Stimulated activated CD4-positive, alpha-beta T cell treated with anti-CD3 and anti-CD28 coated beads, Interleukin-2, amount 100 ng/mL, for 24 hours (primary cell): Measurements from ENCODE around the gene ACIN1.

Source experiments
- DNase-seq, 2 donors: peaks; one replicate each; pipeline ENCODE4 v3.0.0-alpha.2; 2020

The ACIN1 gene

DNA sequence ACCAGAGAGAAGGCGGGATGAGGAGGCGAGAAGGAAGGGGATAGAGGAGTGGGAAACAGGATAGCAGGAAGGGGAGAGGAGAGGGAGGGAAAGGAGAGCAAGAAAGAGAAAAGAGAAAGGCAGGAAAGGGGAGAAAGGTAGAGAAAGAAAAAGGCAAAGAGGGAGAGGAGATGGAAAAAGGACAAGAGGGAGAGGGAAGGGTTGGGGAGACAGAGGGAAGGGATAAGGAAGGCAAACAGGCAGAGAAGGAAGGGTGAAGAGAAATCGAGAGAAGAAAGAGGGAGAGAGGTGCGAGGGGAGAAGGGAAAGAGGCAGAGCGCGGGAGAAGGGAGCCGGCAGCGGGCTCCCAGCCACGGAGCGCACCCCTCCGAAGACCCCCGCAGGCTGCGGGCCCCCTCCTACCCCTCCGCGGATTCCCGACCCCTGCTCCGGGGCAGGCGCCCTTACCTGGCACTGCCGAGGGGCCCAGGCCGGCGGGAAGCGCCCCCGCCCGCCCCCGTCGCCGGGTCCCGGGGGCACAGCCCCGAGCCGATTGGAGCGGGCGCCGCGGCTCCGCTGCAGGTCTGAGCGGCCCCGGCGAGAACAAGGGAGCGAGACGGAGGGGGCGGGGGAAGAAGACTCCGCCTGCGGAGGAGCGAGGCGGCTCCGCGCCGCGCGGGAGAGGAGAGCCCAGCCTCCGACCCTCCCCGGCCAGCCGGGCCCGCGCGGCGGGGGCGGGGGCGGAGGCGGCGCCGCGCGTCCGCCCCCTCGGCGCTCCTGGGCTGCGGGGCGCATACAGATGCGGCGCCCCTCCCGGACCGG is 37.8 kb downstream of the ACIN1 start, which contains the start of gene CDH24:
Gene CDH24, minus strand, starts transcription at position 565 of the 801 bp plus-strand sequence. CDS start 1,787 bp downstream, outside the sequence.
- DNase-seq: peak; percentile 69 to 78

DNA sequence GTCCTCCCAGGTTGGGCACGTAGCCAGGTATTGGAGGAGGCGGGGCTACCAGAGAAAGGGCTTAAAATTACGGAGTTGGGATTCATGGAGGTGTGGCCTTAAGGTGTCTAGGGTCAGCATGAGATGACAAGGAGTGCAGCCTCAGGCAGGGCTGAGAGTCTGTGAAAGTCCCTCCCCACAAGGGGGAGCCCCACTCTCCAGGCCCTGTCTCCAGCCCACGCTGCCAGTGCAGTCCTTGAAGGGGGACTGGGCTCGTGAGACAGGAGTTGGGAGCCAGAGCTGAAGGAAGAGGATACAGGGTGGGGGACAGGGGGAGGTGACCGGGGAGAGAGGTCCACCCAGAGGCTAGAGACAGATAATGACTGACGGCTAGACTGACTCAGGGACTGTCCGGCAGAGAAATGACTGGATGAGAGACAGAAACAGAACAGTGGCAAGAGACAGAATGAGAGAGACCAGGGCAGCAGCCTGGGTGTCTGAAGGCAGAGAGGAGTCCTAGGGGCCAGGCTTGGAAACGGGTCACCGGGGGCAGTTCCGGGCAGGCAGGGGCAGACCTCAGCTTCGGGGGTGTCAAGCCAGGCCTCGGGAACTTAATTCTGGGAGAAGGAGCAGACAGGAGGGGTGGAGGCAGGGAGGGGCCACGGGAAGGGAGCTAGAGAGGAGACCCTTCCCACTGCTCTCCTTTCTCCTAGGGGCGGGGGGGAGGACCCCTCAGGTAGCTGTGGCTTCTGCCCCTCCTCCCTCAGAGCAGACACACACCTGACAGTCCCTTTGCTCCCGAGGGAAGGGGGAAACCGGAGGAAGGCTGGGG is 38.6 kb downstream of the ACIN1 start:
- peak; percentile 72 to 74 for DNase-seq

DNA sequence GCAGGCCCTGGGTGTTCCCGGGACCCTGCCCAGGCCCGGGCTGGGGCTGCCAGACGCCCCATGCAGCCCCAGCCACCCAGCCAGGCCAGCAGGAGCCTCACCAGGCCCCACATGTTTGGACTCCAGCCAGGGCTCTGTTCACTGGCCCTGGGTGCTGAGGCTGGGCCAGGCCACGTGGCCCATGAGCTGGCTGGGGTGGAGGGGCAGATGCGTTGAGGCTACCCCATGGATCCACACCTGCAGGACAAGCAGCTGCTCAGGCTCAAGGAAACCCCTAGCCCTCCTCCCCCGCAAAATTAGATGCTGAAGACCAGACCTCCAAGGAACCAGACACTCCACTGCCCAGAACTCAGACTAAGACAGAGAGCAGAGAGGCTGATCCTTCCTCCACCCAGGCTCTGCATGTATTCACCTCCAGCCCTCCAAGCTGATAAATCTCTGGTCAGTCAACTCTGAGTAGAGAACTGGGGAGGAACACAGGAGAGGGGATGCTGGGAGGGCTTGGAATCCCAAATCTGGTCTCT is 39.3 kb downstream of the ACIN1 start:
- DNase-seq: no peak

DNA sequence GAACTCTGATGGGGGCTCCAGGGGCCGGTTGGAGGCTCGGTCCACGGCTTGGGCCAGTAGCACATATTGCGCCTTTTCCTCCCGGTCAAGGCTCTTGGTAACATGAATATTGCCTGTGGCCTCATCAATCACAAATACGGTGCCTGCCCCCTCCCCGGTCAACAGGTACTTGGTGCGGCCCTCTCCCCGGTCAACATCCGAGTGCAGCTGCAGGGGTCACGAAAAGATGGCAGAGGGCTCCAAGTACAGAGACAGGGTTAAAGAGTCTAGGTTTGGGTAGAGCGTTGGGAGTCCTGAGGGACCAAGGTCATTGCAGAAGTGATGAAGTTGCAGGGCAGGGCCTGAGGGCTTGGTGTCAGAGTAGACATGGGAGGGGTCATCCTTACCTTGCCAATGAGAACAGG is 39.8 kb downstream of the ACIN1 start:
- DNase-seq: no peak

DNA sequence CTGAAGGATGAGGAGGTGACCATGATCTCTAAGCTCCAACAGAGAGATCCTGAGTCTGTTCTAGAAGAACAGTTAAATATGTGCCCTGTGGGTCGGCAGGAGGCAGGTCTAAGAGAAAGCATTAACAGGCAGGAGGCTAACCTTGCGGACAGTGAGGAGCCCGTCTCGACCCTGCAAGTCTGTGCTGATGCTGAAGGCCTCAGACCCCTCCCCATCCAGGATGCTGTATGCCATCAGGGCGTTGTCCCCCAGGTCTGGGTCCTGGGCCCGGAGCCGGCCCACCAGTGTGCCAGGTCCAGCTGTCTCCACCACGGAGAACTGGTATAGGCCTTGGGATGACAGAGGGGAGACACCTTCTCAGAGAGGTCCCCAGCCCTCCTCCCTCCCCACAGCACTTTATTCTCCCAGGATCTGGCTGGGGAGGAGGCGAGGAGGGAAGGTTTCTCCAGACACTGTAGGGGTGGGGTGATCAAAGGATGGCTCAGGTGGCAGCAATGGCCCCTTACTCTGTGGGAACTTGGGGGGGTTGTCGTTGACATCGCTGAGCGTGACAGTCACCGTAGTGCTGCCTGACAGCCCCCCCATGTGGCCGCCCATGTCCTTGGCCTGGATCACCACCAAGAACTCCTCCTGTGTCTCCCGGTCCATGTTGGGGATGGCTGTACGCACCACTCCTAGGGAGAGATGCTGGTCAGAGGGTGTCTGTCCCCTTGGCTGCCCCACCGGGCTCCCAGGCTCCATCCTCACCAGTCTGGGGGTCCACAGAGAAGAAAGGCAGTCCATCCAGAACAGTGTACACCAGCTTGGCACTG is 40.7 kb downstream of the ACIN1 start:
- peak; percentile 38 to 50 for DNase-seq

GRCh38 chr14:23053426-23053825 is 41.5 kb downstream of the ACIN1 start:
- DNase-seq: no peak

DNA sequence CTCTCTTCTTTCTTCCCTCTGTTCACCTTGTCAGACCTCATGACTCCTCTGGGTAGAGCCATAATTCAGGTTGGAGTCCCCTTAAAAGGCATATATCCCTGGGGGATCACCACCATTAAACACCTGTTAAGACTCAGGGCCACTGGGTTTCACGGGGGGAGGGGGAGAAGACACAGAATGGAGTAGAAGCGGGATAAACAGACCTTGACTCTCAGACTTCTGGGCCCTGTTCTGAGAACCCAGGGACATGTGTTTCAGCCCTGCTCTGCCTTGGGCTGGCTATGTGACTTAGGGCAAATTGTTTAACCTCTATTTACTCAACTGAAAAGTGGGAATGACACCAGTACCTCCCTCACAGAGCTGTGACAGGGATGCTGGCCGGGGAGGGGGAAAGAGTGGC is 42.3 kb downstream of the ACIN1 start:
- no peak for DNase-seq

GRCh38 chr14:23052182-23052623 is 42.7 kb downstream of the ACIN1 start:
- DNase-seq: no peak

DNA sequence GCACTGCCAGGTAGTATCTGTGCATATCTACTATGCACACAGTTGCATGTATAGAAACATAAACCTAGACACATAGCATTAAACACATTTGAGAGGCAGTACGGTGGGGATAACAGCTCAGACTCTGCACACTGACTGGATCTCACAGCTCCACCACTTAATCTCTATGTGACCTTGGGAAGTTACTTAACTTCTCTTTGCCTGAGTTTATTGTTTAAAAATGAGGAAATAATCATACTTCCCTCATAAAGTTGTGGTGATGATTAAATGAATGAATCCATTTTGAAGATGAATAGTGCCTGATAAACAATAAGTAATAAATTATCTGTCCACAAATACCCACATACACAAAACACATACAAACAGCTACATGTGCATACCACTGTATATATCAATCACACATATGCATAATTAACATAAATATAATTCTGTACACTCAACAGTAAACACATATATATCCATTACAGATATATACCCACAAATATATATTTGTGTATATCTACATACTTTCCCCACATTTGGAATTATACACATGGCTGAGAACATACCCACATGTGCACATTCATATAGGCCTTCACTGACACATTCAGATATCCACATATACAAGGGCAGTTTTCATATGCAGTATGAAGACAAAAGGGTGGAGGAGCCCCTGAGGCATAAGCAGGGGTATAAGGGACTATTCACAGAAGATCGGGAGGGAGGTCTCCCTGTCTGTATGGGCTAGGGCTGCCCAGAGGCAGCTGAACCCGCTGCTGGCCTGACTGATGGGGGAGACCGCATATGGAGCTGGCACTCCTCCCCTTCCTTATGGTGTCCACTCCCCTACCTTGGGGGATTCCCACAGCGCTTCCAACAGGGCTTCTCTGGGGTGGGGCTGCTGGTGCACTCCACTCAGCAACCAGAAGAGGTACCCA is 43.5 kb downstream of the ACIN1 start:
- DNase-seq: no peak

DNA sequence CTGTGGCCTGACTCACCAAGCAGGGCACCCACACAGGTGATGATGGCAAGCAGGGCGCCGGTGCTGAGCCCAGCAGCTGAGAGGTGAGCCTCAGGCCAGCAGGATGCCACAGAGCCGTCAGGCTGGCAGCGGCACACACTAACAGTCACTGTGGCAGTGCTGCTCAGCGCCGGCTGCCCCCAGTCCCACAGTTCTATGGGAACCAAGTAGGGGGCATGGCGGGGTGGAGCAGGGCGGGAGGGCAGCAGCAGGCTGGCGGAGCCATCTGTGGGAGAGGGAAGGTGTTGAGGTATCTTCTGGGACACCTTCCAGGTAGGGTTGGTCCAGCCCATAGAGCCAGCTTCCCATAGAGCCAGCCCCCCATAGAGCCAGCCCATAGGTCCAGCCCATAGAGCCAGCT is 45.9 kb downstream of the ACIN1 start:
- no peak for DNase-seq

- no peak for DNase-seq
These were observed 46.9 kb downstream of the ACIN1 start for GRCh38 chr14:23047751-23048693.

GRCh38 chr14:23047034-23047634 is 47.8 kb downstream of the ACIN1 start:
- DNase-seq: no peak

- no peak for DNase-seq
These were observed 49.2 kb downstream of the ACIN1 start for GRCh38 chr14:23045419-23046357.

DNA sequence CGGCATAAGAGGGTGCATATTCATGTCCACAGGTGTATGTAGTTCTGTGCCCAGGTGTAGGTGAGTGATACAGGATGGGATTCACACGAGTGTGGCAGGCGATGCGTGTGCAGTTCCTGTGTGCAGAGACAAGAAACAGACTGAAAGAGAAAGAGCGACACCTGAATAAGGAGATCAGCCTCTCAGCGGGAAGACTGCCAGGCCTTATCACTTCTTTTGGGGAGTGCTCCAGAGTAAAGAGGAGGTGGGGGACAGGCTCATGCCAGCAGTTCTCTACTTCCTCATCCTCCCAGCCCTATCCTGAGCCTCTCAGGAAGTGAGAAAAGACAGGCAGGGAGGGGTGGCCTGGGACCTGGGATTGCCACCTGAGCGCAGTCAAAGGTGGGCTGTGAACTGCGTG is 50.1 kb downstream of the ACIN1 start:
- no peak for DNase-seq

DNA sequence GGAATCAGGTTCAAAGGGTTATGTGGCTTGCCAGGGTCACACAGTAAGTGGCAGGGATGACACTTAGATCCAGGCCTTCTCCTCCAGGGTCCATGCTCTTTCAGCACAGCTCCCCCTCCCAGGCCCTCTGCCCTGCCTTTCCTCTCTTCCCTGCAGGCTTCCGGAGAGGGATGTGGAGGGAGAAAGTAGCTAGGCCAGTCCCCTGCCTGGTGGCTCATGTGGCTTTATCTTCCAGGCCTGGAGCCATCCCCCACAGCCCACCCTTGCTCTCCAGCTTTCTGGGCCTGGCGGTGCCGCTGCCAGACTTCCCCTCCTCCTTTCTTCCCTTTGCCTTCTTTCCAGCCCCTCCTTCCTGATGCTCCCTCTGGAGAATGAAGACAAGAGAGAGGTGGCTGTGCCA is 51.2 kb downstream of the ACIN1 start:
- no peak for DNase-seq

- DNase-seq: no peak
These were observed 51.8 kb downstream of the ACIN1 start for GRCh38 chr14:23043145-23043544.

- no peak for DNase-seq
These were observed 52.6 kb downstream of the ACIN1 start, which contains the start of gene PSMB11 for GRCh38 chr14:23042162-23042965. PSMB11 (plus strand) TSS chr14:23042212; CDS start chr14:23042226, 14 bp downstream.

- no peak for DNase-seq
These were observed 53.2 kb downstream of the ACIN1 start for GRCh38 chr14:23041729-23042128.
